ENCODE measurements around the gene LTBR.
"Not testable (repeated sequence)": the region's sequence is repeated elsewhere in the genome, so short reads cannot be mapped to it uniquely, and the experiment has no call there.

DNA sequence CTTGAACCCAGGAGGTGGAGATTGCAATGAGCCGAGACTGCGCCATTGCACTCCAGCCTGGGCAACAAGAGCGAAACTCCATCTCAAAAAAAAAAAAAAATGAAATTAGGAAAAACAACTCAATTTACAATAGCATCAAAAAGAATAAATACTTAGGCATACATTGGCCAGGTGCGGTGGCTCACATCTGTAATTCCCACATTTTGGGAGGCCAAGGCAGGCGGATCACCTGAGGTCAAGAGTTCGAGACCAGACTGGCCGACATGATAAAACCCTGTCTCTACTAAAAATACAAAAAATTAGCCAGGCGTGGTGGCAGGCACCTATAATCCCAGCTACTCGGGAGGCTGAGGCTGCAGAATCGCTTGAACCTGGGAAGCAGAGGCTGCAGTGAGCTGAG lies 43.8 kb downstream of the LTBR start:
- not testable (repeated sequence) for TF ChIP-seq EP300 (conservative IDR thresholded peaks at IDR 0.05; ENCODE audit: poor library complexity, severe bottlenecking); RAD21 (conservative IDR thresholded peaks at IDR 0.05); TAF1 (IDR thresholded peaks at IDR 0.05; ENCODE audit: low read depth)
- TF ChIP-seq, protein P1, sequence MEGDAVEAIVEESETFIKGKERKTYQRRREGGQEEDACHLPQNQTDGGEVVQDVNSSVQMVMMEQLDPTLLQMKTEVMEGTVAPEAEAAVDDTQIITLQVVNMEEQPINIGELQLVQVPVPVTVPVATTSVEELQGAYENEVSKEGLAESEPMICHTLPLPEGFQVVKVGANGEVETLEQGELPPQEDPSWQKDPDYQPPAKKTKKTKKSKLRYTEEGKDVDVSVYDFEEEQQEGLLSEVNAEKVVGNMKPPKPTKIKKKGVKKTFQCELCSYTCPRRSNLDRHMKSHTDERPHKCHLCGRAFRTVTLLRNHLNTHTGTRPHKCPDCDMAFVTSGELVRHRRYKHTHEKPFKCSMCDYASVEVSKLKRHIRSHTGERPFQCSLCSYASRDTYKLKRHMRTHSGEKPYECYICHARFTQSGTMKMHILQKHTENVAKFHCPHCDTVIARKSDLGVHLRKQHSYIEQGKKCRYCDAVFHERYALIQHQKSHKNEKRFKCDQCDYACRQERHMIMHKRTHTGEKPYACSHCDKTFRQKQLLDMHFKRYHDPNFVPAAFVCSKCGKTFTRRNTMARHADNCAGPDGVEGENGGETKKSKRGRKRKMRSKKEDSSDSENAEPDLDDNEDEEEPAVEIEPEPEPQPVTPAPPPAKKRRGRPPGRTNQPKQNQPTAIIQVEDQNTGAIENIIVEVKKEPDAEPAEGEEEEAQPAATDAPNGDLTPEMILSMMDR (IDR thresholded peaks at IDR 0.05; ENCODE audit: poor library complexity, severe bottlenecking), result not testable (repeated sequence)
